Measurements from ENCODE around the gene ADCY2.

- TF ChIP-seq POLR2A (IDR thresholded peaks at IDR 0.05; ENCODE audit: low read depth, low read length) (no peak), POLR2AphosphoS5 (IDR thresholded peaks at IDR 0.05; ENCODE audit: low read depth, low read length) (no peak), TAF1 (IDR thresholded peaks at IDR 0.05; ENCODE audit: borderline replicate concordance, low read depth, low read length) (no peak)
Observed at GRCh38 chr5:7474821-7475403, 79.0 kb downstream of the ADCY2 start.

Measured in GM12892 (cell line).